ENCODE data around the gene USP5. TPM values are rescaled to one million over a fixed set of nuclear protein-coding genes. Genes with fewer than 3 reads are reported as not detected.

USP5 gene
- total RNA-seq, 6 experiments from 2014 or later, result 149 to 211 (median 182) TPM

DNA sequence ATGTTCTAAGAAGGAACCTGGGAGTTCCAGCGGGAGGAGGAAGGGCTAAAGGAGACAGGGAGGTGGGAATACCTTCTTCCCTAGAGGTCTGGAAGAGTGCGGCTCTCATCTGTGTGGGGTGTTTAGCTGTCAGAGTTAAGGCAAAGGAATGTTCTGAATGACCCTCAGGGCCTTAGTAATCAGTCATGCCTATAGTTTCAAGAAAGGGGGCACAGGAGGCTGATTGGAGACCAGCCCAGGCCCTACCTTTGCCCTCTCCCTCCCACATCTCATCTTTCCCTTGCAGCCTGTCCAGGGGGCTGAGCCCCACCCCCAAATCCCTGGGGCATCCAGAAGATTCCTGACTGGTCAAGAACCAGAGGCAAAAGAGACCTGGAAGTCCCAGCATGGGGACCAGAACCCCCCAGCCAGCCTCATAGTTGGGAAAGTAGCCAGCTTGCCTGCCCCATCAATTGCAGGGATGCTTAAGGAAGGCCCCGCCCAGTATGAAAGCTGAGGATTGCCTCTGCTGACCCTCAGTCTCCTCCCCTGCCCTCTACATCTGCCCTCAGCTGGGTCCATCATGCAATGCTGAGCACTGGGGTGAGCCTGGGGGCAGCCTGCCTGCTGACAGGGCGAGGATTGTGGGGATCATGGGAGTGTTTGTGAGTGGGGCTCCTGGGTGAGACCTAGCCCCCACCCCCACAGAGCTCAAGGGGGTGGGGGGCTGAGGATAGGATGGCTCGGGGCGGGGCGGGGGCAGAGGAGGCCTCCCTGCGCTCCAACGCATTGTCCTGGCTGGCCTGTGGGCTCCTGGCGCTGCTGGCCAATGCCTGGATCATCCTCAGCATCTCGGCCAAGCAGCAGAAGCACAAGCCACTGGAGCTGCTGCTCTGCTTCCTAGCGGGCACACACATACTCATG lies 28.5 kb upstream of the USP5 start:
- TF ChIP-seq, protein P1, sequence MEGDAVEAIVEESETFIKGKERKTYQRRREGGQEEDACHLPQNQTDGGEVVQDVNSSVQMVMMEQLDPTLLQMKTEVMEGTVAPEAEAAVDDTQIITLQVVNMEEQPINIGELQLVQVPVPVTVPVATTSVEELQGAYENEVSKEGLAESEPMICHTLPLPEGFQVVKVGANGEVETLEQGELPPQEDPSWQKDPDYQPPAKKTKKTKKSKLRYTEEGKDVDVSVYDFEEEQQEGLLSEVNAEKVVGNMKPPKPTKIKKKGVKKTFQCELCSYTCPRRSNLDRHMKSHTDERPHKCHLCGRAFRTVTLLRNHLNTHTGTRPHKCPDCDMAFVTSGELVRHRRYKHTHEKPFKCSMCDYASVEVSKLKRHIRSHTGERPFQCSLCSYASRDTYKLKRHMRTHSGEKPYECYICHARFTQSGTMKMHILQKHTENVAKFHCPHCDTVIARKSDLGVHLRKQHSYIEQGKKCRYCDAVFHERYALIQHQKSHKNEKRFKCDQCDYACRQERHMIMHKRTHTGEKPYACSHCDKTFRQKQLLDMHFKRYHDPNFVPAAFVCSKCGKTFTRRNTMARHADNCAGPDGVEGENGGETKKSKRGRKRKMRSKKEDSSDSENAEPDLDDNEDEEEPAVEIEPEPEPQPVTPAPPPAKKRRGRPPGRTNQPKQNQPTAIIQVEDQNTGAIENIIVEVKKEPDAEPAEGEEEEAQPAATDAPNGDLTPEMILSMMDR (IDR thresholded peaks at IDR 0.05), result no peak
- H3K36me3 Mint-ChIP-seq (ENCODE audit: low read depth), result peaks cover 8% of the 10 kb centered on the region
- peaks cover 33% of the 10 kb centered on the region for H3K27me3 Mint-ChIP-seq (ENCODE audit: insufficient read depth)
- H3K27ac Mint-ChIP-seq, result no peak overlapping the region
- H3K4me1 Mint-ChIP-seq (ENCODE audit: low read depth), result peaks cover 63% of the 10 kb centered on the region
- H3K9me3 Mint-ChIP-seq, result no peaks in the 10 kb centered on the region
- DNase-seq, result no peak
- no peak overlapping the region for H3K4me3 Mint-ChIP-seq

DNA sequence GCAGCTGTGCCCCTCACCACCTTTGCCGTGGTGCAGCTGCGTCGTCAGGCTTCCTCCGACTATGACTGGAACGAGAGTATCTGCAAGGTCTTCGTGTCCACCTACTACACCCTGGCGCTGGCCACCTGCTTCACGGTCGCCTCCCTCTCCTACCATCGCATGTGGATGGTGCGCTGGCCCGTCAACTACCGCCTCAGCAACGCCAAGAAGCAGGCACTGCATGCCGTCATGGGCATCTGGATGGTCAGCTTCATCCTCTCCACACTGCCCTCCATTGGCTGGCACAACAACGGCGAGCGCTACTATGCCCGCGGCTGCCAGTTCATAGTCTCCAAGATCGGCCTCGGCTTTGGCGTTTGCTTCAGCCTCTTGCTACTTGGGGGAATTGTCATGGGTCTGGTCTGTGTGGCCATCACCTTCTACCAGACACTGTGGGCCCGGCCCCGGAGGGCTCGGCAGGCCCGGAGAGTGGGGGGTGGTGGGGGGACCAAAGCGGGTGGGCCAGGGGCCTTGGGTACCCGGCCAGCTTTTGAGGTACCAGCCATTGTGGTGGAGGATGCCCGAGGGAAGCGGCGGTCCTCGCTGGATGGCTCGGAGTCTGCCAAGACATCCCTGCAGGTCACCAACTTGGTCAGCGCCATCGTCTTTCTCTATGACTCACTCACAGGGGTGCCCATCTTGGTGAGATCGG lies 27.7 kb upstream of the USP5 start:
- Mint-ChIP-seq H3K9me3 (no peaks in the 10 kb centered on the region), H3K36me3 (ENCODE audit: low read depth) (peaks cover 8% of the 10 kb centered on the region), H3K27me3 (ENCODE audit: insufficient read depth) (peaks cover 35% of the 10 kb centered on the region), H3K27ac (no peak overlapping the region; the same call in 1 of the 2 replicates), H3K4me1 (ENCODE audit: low read depth) (peaks cover 63% of the 10 kb centered on the region), H3K4me3 (peak overlapping the region; percentile 86; the same call in 1 of the 2 replicates)
- no peak for DNase-seq
- TF ChIP-seq, protein P1 (IDR thresholded peaks at IDR 0.05), result no peak

DNA sequence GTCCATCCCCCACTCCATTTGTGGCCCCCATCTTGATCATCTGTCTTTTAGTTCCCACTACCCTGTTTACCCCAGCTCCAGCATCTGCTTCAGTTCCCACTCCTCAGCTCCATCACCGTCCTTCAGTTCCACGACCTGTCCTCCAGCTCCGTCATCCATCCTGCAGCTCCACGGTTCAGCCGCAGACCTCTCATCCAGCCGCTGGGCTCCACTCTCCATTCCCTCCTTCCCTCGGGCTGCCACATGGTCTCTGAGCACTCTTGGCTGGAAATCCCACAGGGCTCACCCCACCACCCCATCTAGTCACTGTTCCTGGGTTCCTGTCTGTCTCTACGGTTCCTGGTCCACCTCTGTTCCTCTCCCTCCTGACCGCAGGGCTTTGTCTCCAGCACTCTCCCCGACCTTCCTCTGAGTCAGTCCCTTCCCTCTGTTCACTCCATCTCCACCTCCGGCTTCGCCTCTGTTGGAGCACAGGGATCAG lies 27.0 kb upstream of the USP5 start:
- no peak for DNase-seq
- Mint-ChIP-seq H3K36me3 (ENCODE audit: low read depth) (peaks cover 8% of the 10 kb centered on the region), H3K27me3 (ENCODE audit: insufficient read depth) (peaks cover 29% of the 10 kb centered on the region), H3K4me3 (peak overlapping the region; percentile 86), H3K9me3 (no peaks in the 10 kb centered on the region), H3K4me1 (ENCODE audit: low read depth) (peaks cover 61% of the 10 kb centered on the region), H3K27ac (peak overlapping the region; percentile 80)
- TF ChIP-seq, protein P1 (IDR thresholded peaks at IDR 0.05), result no peak

DNA sequence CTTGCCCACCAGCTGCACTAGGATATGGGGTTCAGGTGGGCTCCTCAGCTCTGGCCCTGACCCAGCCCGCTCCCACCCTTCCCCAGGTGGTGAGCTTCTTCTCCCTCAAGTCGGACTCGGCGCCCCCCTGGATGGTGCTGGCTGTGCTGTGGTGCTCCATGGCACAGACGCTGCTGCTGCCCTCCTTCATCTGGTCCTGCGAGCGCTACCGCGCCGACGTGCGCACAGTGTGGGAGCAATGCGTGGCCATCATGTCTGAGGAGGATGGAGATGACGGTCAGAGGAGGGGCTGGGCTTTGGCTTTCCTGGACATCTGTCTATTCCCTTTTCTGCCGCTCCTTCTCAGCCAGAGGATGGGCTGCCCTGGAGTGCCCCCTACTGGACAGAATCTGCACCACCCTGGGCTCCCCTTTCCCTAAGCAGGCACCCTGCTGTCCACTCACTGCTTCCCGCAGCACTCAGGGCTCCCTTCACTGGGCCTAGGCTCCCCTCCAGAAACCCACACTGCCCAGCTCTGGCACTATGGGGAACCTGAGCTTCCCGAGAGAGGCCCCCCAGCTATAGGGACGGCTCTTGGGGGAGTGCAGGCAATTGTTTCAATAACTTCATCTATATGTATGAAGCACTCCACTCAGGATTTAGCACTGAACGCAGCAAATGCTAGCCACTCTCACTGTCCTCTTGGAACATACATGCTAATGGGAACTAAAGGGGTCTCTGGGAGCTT lies 26.4 kb upstream of the USP5 start:
- Mint-ChIP-seq H3K36me3 (ENCODE audit: low read depth) (peaks cover 8% of the 10 kb centered on the region), H3K9me3 (no peaks in the 10 kb centered on the region), H3K27me3 (ENCODE audit: insufficient read depth) (peaks cover 29% of the 10 kb centered on the region), H3K4me3 (peak overlapping the region; percentile 86), H3K4me1 (ENCODE audit: low read depth) (peaks cover 62% of the 10 kb centered on the region), H3K27ac (peak overlapping the region; percentile 80)
- TF ChIP-seq, protein P1 (IDR thresholded peaks at IDR 0.05), result peak; percentile 97
- DNase-seq, result peak; percentile 73

DNA sequence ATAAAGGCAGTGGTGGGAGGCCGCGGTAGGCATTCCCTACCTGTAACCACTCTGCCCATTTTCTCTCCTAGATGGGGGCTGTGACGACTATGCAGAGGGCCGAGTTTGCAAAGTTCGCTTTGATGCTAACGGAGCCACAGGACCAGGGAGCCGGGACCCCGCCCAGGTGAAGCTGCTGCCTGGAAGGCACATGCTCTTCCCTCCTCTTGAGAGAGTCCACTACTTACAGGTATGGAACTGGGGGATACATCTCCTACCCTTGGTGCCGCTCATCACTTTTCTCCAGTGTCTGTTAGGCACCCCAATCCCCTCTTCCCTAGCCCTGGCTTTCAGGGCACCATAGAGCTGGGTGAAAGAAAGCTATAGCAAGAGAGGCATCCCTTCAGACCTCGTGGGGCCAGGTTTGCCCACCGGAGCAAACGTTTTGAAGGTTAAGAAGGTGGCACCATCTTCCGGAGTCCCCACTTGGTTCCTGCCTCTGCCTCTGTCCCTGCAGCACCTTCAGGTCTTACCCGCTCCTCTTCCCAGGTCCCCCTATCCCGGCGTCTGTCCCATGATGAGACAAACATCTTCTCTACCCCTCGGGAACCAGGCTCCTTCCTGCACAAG lies 25.7 kb upstream of the USP5 start:
- peaks cover 8% of the 10 kb centered on the region for H3K36me3 Mint-ChIP-seq (ENCODE audit: low read depth)
- peak overlapping the region; percentile 26; the same call in 1 of the 2 replicates for H3K27ac Mint-ChIP-seq
- TF ChIP-seq, protein P1 (IDR thresholded peaks at IDR 0.05), result no peak
- no peak for DNase-seq
- H3K27me3 Mint-ChIP-seq (ENCODE audit: insufficient read depth), result peaks cover 23% of the 10 kb centered on the region
- H3K4me3 Mint-ChIP-seq, result no peak overlapping the region
- H3K9me3 Mint-ChIP-seq, result no peaks in the 10 kb centered on the region
- peaks cover 62% of the 10 kb centered on the region for H3K4me1 Mint-ChIP-seq (ENCODE audit: low read depth)
